ENCODE results near the gene KLRC1.

DNA sequence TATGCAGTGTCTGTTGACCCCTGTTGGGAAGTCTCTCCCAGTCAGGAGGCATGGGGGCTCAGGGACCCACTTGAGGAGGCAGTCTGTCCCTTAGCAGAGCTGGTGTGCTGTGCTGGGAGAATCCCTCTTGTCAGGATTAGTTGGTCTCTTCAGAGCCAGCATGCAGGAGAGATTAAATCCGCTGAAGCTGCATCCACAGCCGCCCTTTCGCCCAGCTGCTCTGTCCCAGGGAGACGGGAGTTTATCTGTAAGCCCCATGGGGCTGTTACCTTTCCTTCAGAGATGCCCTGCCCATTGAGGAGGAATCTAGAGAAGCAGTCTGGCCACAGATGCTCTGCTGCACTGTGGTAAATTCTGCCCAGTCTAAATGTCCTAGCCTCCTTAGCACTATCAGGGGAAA is 13.1 kb upstream of the KLRC1 start:
- TF ChIP-seq, protein P1, sequence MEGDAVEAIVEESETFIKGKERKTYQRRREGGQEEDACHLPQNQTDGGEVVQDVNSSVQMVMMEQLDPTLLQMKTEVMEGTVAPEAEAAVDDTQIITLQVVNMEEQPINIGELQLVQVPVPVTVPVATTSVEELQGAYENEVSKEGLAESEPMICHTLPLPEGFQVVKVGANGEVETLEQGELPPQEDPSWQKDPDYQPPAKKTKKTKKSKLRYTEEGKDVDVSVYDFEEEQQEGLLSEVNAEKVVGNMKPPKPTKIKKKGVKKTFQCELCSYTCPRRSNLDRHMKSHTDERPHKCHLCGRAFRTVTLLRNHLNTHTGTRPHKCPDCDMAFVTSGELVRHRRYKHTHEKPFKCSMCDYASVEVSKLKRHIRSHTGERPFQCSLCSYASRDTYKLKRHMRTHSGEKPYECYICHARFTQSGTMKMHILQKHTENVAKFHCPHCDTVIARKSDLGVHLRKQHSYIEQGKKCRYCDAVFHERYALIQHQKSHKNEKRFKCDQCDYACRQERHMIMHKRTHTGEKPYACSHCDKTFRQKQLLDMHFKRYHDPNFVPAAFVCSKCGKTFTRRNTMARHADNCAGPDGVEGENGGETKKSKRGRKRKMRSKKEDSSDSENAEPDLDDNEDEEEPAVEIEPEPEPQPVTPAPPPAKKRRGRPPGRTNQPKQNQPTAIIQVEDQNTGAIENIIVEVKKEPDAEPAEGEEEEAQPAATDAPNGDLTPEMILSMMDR (IDR thresholded peaks at IDR 0.05): no peak
- no peak for TF ChIP-seq EP300 (IDR thresholded peaks at IDR 0.05)

All from ovary (tissue), 3 donors.